ENCODE results near the gene CCDC197.

The CCDC197 gene

DNA sequence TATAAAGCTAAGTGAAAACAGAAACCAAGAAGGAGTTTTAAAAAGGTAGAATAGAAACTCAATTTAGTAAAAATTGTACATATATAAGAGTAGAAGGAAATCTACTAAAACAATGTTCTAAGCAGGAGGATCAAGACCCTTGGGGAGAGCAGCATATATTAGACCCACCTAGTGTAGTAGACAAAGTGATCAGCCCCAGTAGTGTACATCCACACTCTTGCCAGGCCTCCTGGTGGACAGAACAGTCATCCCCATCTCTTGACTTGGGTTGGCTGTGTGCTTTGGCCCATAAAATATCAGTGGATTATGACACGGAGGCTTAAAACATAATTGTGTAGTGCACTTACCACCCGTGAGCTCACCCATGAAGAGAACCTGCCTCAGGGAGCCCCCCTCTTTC, 18.1 kb downstream of the CCDC197 start:
- H3K27me3 ChIP-seq (ENCODE audit: control insufficient read depth, insufficient read depth, low read length): no peaks in the 10 kb centered on the region
- no CpG with 5 or more reads among the region's 2 CpGs for WGBS (ENCODE audit: insufficient coverage, insufficient read length)

DNA sequence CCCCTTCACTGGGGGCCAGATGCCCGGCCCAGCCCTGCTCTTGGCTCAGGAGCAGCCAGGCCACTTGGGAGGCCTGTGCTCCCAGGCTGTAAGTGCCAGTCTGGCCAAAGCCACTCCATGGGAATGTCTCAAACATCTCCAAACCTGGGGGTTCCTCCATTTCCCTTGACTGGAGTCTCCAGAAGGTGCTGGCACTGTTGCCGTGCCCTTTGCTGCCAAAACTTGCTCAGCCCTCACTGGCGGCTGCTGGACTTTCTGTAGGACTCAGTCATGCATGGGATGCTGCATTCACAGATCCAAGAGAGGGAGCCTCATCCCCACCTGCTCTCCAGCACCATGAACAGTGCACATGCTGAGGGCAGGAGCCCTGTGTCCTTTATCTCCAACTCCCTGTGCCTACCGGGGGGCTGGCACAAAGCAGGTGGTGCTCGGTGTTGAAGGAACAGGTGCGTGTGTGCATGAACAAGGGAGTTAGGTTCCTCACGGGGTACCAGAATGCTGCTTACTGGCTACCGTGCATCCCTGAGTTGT, 19.4 kb downstream of the CCDC197 start:
- Histone ChIP-seq H3K9me3 (ENCODE audit: control insufficient read depth, insufficient read depth, low read length) (no peaks in the 10 kb centered on the region), H3K27ac (ENCODE audit: low read length) (no peak overlapping the region), H3K36me3 (ENCODE audit: control insufficient read depth, insufficient read depth, low read length) (no peaks in the 10 kb centered on the region), H3K4me1 (ENCODE audit: control insufficient read depth, insufficient read depth, low read length) (0 out of 2 replicates have a peak, but pooled peaks cover 2% of the 10 kb centered on the region), H3K27me3 (ENCODE audit: control insufficient read depth, insufficient read depth, low read length) (no peaks in the 10 kb centered on the region), H3K4me3 (ENCODE audit: low read length) (no peak overlapping the region)
- WGBS (ENCODE audit: insufficient coverage, insufficient read length): no CpG with 5 or more reads among the region's 8 CpGs
- no peak for DNase-seq (ENCODE audit: low read depth, low spot score)

More for the DNA sequence above, 18.1 kb downstream of the CCDC197 start:
- 0 out of 2 replicates have a peak, but pooled peaks cover 2% of the 10 kb centered on the region for H3K4me1 ChIP-seq (ENCODE audit: control insufficient read depth, insufficient read depth, low read length)
- H3K36me3 ChIP-seq (ENCODE audit: control insufficient read depth, insufficient read depth, low read length): no peaks in the 10 kb centered on the region
- no peaks in the 10 kb centered on the region for H3K9me3 ChIP-seq (ENCODE audit: control insufficient read depth, insufficient read depth, low read length)
- no peak overlapping the region for H3K4me3 ChIP-seq (ENCODE audit: low read length)
- no peak for DNase-seq (ENCODE audit: low read depth, low spot score)
- H3K27ac ChIP-seq (ENCODE audit: low read length): no peak overlapping the region

DNA sequence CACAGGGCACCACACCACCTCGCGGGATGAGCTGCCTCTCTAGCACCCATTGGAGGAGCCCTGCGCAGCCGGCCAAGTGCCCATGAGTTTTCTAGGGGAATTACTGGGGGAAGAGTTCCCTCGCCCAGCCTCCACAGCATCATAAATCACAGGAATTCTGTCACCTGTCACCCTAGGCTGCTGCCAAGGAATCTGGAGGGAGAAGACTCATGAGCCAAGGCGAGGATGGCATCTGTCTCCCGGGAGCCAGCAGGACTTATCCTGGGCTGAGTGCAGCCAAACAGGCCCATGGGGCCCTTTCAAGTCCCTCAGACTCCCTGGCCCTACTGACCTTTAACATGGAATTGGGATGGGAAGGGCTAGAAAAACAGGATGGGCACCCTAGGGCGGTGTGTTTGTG, 21.2 kb downstream of the CCDC197 start:
- Histone ChIP-seq H3K27me3 (ENCODE audit: control insufficient read depth, insufficient read depth, low read length) (no peaks in the 10 kb centered on the region), H3K4me1 (ENCODE audit: control insufficient read depth, insufficient read depth, low read length) (0 out of 2 replicates have a peak, but pooled peaks cover 2% of the 10 kb centered on the region), H3K9me3 (ENCODE audit: control insufficient read depth, insufficient read depth, low read length) (no peaks in the 10 kb centered on the region), H3K36me3 (ENCODE audit: control insufficient read depth, insufficient read depth, low read length) (no peaks in the 10 kb centered on the region), H3K27ac (ENCODE audit: low read length) (no peak overlapping the region), H3K4me3 (ENCODE audit: low read length) (no peak overlapping the region)
- no CpG with 5 or more reads among the region's 8 CpGs for WGBS (ENCODE audit: insufficient coverage, insufficient read length)
- no peak for DNase-seq (ENCODE audit: low read depth, low spot score)

DNA sequence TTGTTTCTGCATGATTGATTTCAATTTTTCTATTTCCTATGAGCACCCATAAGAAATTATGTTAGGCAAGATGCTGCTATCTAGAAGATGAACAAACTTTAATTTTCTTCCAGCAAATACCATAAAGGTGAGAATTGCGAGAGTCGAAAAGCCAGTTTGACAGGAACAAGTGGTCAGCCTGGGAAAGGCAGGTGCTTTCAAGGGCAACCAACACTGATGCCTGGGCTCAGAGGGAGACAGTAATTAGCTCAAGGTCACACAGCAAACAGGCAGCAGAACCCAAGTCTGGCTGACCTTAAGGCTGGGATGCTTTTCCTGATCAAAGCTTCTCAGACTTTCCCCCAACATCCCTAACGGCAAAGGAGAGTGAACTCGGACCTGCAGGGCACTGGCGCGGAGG, 22.2 kb downstream of the CCDC197 start:
- DNase-seq (ENCODE audit: low read depth, low spot score): no peak
- WGBS (ENCODE audit: insufficient coverage, insufficient read length): no CpG with 5 or more reads among the region's 6 CpGs
- Histone ChIP-seq H3K36me3 (ENCODE audit: control insufficient read depth, insufficient read depth, low read length) (no peaks in the 10 kb centered on the region), H3K9me3 (ENCODE audit: control insufficient read depth, insufficient read depth, low read length) (no peaks in the 10 kb centered on the region), H3K27me3 (ENCODE audit: control insufficient read depth, insufficient read depth, low read length) (no peaks in the 10 kb centered on the region), H3K27ac (ENCODE audit: low read length) (no peak overlapping the region), H3K4me3 (ENCODE audit: low read length) (no peak overlapping the region), H3K4me1 (ENCODE audit: control insufficient read depth, insufficient read depth, low read length) (0 out of 2 replicates have a peak, but pooled peaks cover 2% of the 10 kb centered on the region)

DNA sequence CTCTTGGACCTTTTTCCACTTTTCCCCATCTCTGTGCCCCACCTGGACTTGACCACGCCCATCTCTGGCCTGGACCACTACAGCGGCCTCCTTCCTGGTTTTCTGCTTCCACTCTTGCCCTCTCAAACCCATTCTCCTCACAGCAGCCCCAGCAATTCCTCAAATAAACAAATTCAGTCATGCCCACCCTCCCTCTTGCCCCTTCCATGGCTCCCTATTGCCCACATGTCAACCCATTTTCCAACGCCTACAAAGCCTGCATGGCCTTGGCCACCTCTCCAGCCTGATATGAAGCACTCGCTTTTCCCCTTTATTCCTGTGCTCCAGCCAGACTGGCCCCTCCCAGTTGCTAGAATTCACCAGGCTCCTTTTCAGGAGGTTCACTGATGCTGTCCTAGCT, 23.2 kb downstream of the CCDC197 start:
- no peak for DNase-seq (ENCODE audit: low read depth, low spot score)
- no CpG with 5 or more reads among the region's 4 CpGs for WGBS (ENCODE audit: insufficient coverage, insufficient read length)
- no peak overlapping the region for H3K27ac ChIP-seq (ENCODE audit: low read length)
- no peaks in the 10 kb centered on the region for H3K27me3 ChIP-seq (ENCODE audit: control insufficient read depth, insufficient read depth, low read length)
- 0 out of 2 replicates have a peak, but pooled peaks cover 2% of the 10 kb centered on the region for H3K4me1 ChIP-seq (ENCODE audit: control insufficient read depth, insufficient read depth, low read length)
- H3K36me3 ChIP-seq (ENCODE audit: control insufficient read depth, insufficient read depth, low read length): no peaks in the 10 kb centered on the region
- H3K4me3 ChIP-seq (ENCODE audit: low read length): no peak overlapping the region
- no peaks in the 10 kb centered on the region for H3K9me3 ChIP-seq (ENCODE audit: control insufficient read depth, insufficient read depth, low read length)

DNA sequence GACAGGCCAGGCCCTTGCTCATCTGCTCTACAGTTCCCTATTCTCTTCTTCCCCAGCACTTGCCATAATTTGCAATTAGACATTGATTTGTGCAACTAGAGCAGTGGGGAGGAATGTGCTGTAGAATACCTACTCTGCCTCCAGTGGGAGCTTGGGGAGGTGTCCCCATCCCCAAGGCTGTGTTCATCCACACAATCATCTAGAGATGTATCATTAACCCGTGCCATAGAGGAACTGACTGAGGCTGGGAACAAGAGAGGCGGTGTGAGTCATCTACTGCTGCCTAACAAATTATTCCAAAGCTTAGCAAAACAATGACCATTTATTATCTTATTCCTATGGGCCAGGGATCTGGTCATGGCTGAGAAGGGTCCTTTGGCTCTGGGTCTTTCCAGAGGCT, 23.9 kb downstream of the CCDC197 start:
- Histone ChIP-seq H3K9me3 (ENCODE audit: control insufficient read depth, insufficient read depth, low read length) (no peaks in the 10 kb centered on the region), H3K4me1 (ENCODE audit: control insufficient read depth, insufficient read depth, low read length) (0 out of 2 replicates have a peak, but pooled peaks cover 2% of the 10 kb centered on the region), H3K36me3 (ENCODE audit: control insufficient read depth, insufficient read depth, low read length) (no peaks in the 10 kb centered on the region), H3K27ac (ENCODE audit: low read length) (no peak overlapping the region), H3K27me3 (ENCODE audit: control insufficient read depth, insufficient read depth, low read length) (no peaks in the 10 kb centered on the region), H3K4me3 (ENCODE audit: low read length) (no peak overlapping the region)
- DNase-seq (ENCODE audit: low read depth, low spot score): no peak
- no CpG with 5 or more reads among the region's 2 CpGs for WGBS (ENCODE audit: insufficient coverage, insufficient read length)

DNA sequence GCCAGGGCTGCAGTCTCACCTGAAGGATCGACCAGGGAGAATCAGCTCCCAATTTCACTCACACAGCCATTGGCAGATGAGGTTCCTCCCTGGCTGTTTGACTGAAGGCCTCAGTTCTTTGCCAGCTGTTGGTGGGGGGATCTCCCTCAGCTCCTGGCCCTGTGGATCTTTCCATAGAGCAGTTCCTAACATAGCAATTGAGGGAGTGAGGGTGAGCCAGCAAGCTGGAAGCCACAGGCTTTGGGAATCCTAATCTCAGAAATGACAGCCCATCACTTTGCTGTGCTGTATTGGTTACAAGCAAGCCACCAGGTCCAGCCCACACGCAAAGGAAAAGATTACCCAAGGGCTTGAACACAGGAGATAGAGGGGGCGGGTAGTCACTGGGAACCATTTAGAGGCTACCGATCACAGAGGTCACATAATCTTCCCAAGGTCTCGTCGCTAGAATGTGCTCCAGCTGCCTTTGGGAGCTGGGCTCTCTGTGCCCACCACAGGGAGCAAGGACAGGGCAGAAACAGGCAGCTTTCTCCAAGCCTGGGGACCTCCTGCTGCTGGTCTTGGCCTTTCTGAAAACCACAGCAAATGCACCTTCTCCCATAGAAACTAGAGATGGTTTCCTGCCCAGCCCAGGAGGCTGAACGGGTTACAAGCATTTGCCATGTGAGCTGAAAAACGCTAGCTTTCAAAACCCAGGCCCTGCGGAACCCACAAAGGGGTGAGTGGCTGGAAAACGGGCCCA, 24.5 kb downstream of the CCDC197 start:
- H3K4me1 ChIP-seq (ENCODE audit: control insufficient read depth, insufficient read depth, low read length): 0 out of 2 replicates have a peak, but pooled peaks cover 2% of the 10 kb centered on the region
- WGBS (ENCODE audit: insufficient coverage, insufficient read length): no CpG with 5 or more reads among the region's 10 CpGs
- no peaks in the 10 kb centered on the region for H3K27me3 ChIP-seq (ENCODE audit: control insufficient read depth, insufficient read depth, low read length)
- H3K36me3 ChIP-seq (ENCODE audit: control insufficient read depth, insufficient read depth, low read length): no peaks in the 10 kb centered on the region
- no peak overlapping the region for H3K27ac ChIP-seq (ENCODE audit: low read length)
- DNase-seq (ENCODE audit: low read depth, low spot score): no peak
- no peaks in the 10 kb centered on the region for H3K9me3 ChIP-seq (ENCODE audit: control insufficient read depth, insufficient read depth, low read length)
- H3K4me3 ChIP-seq (ENCODE audit: low read length): no peak overlapping the region

DNA sequence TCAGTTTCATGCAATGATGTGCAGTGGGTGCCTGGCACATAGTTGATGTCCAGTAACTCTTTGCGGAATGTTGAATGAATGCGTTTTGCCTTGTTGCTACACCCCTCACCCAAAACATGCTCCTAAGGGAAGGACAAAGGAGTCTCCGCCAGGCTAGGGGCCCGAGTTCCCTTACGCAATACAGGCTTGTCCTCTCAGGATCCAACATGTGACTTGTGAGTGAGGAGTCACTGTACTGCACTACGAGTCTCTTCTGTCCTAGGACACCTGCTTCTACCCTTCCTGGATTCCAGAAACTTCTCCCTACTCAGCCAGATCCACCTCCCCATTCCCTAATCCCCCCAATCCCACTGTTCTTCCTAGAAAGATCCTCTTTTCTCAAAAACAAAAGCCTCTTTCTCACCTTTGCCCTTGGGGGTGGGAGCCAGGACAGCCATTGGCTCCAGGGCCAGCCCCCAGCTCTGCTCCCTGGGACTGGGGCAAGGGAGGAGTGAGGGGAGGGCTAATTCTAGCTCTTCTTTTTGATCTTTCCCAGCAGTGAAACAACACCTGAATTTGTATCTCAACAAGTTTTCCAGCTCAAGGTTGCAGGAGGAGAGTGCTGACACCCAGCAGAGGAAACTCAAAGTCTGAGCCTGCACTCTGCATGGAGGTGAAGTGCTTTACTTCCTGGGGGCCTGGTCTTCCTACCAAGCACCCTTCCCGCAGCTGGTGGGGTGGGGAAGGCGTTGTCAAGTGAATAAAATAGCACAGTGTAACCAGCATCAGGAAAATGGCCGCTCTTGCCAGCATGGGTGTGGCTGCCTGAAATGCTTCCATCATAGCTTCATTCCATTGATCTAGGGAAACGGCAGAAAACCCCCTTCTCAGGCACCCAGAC, 25.7 kb downstream of the CCDC197 start:
- WGBS (ENCODE audit: insufficient coverage, insufficient read length): no CpG with 5 or more reads among the region's 10 CpGs
- Histone ChIP-seq H3K27me3 (ENCODE audit: control insufficient read depth, insufficient read depth, low read length) (no peaks in the 10 kb centered on the region), H3K4me1 (ENCODE audit: control insufficient read depth, insufficient read depth, low read length) (peaks cover 5% of the 10 kb centered on the region; the same call in 1 of the 2 replicates), H3K36me3 (ENCODE audit: control insufficient read depth, insufficient read depth, low read length) (no peaks in the 10 kb centered on the region), H3K9me3 (ENCODE audit: control insufficient read depth, insufficient read depth, low read length) (no peaks in the 10 kb centered on the region), H3K4me3 (ENCODE audit: low read length) (no peak overlapping the region), H3K27ac (ENCODE audit: low read length) (no peak overlapping the region)
- DNase-seq (ENCODE audit: low read depth, low spot score): no peak

DNA sequence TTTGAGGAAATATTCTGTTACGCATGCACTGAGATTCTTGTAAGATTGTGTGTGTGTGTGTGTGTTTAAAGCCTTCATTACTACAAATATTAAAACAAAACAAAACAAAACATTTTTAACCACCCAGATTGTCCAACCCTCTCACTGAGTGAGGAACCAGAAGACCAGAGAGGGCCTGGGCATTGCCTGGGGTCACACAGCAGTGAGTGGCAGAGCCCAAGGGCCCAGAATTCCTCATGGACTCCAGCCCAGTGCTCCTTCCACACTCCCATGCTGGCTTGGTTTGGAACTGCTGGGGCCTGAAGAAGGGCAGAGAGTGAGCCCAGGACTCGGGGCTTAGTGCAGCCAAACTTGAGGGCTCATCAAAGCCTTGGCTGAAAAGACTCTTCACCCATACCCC, 27.4 kb downstream of the CCDC197 start:
- no peaks in the 10 kb centered on the region for H3K27me3 ChIP-seq (ENCODE audit: control insufficient read depth, insufficient read depth, low read length)
- no peaks in the 10 kb centered on the region for H3K9me3 ChIP-seq (ENCODE audit: control insufficient read depth, insufficient read depth, low read length)
- H3K4me3 ChIP-seq (ENCODE audit: low read length): no peak overlapping the region
- WGBS (ENCODE audit: insufficient coverage, insufficient read length): no CpG with 5 or more reads among the region's 2 CpGs
- no peak overlapping the region for H3K27ac ChIP-seq (ENCODE audit: low read length)
- DNase-seq (ENCODE audit: low read depth, low spot score): no peak
- H3K36me3 ChIP-seq (ENCODE audit: control insufficient read depth, insufficient read depth, low read length): no peaks in the 10 kb centered on the region
- H3K4me1 ChIP-seq (ENCODE audit: control insufficient read depth, insufficient read depth, low read length): peaks cover 5% of the 10 kb centered on the region

DNA sequence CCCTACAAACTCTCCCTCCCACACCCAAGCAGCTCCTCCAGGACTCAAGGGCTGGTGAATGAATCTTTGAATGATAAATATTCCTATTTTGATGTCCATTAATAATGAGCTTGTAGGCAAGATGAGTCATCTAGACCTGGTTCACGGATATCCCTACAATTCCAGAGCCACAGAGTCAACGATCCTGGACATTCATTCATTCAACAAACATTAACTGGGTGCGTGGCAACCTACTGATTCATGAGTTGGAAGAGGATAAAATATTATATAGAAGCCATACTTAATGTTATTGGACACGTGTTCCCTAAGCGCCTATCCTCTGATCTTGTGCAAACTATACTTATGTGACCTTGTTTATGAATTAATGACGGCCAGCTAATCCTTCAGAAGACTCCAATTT, 28.6 kb downstream of the CCDC197 start:
- Histone ChIP-seq H3K4me1 (ENCODE audit: control insufficient read depth, insufficient read depth, low read length) (peaks cover 4% of the 10 kb centered on the region), H3K27ac (ENCODE audit: low read length) (no peak overlapping the region), H3K27me3 (ENCODE audit: control insufficient read depth, insufficient read depth, low read length) (no peaks in the 10 kb centered on the region), H3K9me3 (ENCODE audit: control insufficient read depth, insufficient read depth, low read length) (no peaks in the 10 kb centered on the region), H3K4me3 (ENCODE audit: low read length) (no peak overlapping the region), H3K36me3 (ENCODE audit: control insufficient read depth, insufficient read depth, low read length) (no peaks in the 10 kb centered on the region)
- DNase-seq (ENCODE audit: low read depth, low spot score): no peak
- WGBS (ENCODE audit: insufficient coverage, insufficient read length): no CpG with 5 or more reads among the region's 6 CpGs
